ENCODE results near the gene KRTAP9-7. TPM values are rescaled to one million over a fixed set of nuclear protein-coding genes. Genes with fewer than 3 reads are reported as not detected.

KRTAP9-7 gene
- total RNA-seq, 4 donors from 2014 or later = not detected

GRCh38 chr17:41325611-41326010 lies 50.1 kb downstream of the KRTAP9-7 start:
- intact Hi-C loops (cut with DNase I; ENCODE audit: low total_unique reads) = no loop called here
- TF ChIP-seq CTCF (IDR thresholded peaks at IDR 0.05) (no peak), POLR2A (IDR thresholded peaks at IDR 0.05) (no peak)
- DNase-seq = no peak
- H3K27me3 ChIP-seq = no peaks in the 10 kb centered on the region
- H3K4me3 ChIP-seq = no peak overlapping the region
- H3K9me3 ChIP-seq = no peaks in the 10 kb centered on the region
- no peaks in the 10 kb centered on the region for H3K36me3 ChIP-seq
- H3K27ac ChIP-seq = no peak overlapping the region
- H3K4me1 ChIP-seq = no peaks in the 10 kb centered on the region

Small RNA genes lying within 50 kb of the gene (small RNA-seq; reads per million reads assigned to genes)
- gene KRTAP9-10P = not detected

Other genes starting within 250 kb of the KRTAP9-7 start
- not detected for gene KRTAP1-5, start 248.5 kb upstream of the KRTAP9-7 start, total RNA-seq
- gene KRTAP1-4, start 245.5 kb upstream of the KRTAP9-7 start, total RNA-seq = not detected
- gene KRTAP1-3, start 240.8 kb upstream of the KRTAP9-7 start, total RNA-seq = not detected
- gene KRTAP1-1, start 234.2 kb upstream of the KRTAP9-7 start, total RNA-seq = not detected
- gene KRTAP2-1, start 228.4 kb upstream of the KRTAP9-7 start, total RNA-seq = not detected
- not detected for gene KRTAP2-2, start 220.5 kb upstream of the KRTAP9-7 start, total RNA-seq
- not detected for gene KRTAP2-3, start 215.6 kb upstream of the KRTAP9-7 start, total RNA-seq
- gene KRTAP2-4, start 209.8 kb upstream of the KRTAP9-7 start, total RNA-seq = not detected
- not detected for gene KRTAP4-7, start 191.5 kb upstream of the KRTAP9-7 start, total RNA-seq
- not detected for gene KRTAP4-8, start 177.6 kb upstream of the KRTAP9-7 start, total RNA-seq
- gene KRTAP4-16, start 173.5 kb upstream of the KRTAP9-7 start, total RNA-seq = not detected
- gene KRTAP4-9, start 170.3 kb upstream of the KRTAP9-7 start, total RNA-seq = not detected
- not detected for gene KRTAP4-11, start 157.3 kb upstream of the KRTAP9-7 start, total RNA-seq
- gene KRTAP4-12, start 151.5 kb upstream of the KRTAP9-7 start, total RNA-seq = not detected
- not detected for gene KRTAP4-6, start 135.2 kb upstream of the KRTAP9-7 start, total RNA-seq
- gene KRTAP4-5, start 125.9 kb upstream of the KRTAP9-7 start, total RNA-seq = not detected
- not detected for gene KRTAP4-4, start 115.0 kb upstream of the KRTAP9-7 start, total RNA-seq
- not detected for gene KRTAP4-3, start 107.5 kb upstream of the KRTAP9-7 start, total RNA-seq
- not detected for gene KRTAP4-2, start 97.5 kb upstream of the KRTAP9-7 start, total RNA-seq
- gene KRTAP4-1, start 90.8 kb upstream of the KRTAP9-7 start, total RNA-seq = not detected
- not detected for gene KRTAP9-1, start 85.8 kb upstream of the KRTAP9-7 start, total RNA-seq
- not detected for gene KRTAP9-2, start 49.0 kb upstream of the KRTAP9-7 start, total RNA-seq
- gene KRTAP9-3, start 43.2 kb upstream of the KRTAP9-7 start, total RNA-seq = not detected
- gene KRTAP9-8, start 37.7 kb upstream of the KRTAP9-7 start, total RNA-seq = not detected
- gene KRTAP9-4, start 26.0 kb upstream of the KRTAP9-7 start, total RNA-seq = not detected
- gene KRTAP9-9, start 20.3 kb upstream of the KRTAP9-7 start, total RNA-seq = not detected
- gene KRTAP9-6, start 10.3 kb upstream of the KRTAP9-7 start, total RNA-seq = not detected
- gene KRTAP29-1, start 27.2 kb downstream of the KRTAP9-7 start, total RNA-seq = not detected
- gene KRTAP16-1, start 33.6 kb downstream of the KRTAP9-7 start, total RNA-seq = not detected
- gene KRTAP17-1, start 40.0 kb downstream of the KRTAP9-7 start, total RNA-seq = not detected
- gene KRT33A, start 75.1 kb downstream of the KRTAP9-7 start, total RNA-seq = not detected
- gene KRT33B, start 94.1 kb downstream of the KRTAP9-7 start, total RNA-seq = not detected
- gene KRT34, start 106.6 kb downstream of the KRTAP9-7 start, total RNA-seq = under 1 TPM in 1 of 4 donors, not detected in 3; 0.28 TPM
- gene KRT31, start 121.9 kb downstream of the KRTAP9-7 start, total RNA-seq = not detected
- gene KRT37, start 148.9 kb downstream of the KRTAP9-7 start, total RNA-seq = not detected
- not detected for gene KRT38, start 165.3 kb downstream of the KRTAP9-7 start, total RNA-seq
- gene KRT32, start 191.7 kb downstream of the KRTAP9-7 start, total RNA-seq = not detected
- not detected for gene KRT35, start 205.5 kb downstream of the KRTAP9-7 start, total RNA-seq
- not detected for gene KRT36, start 214.2 kb downstream of the KRTAP9-7 start, total RNA-seq
- 1 to 10 TPM; 1.5 to 6.4 (median 3.0) TPM for gene KRT13, start 229.9 kb downstream of the KRTAP9-7 start, total RNA-seq
- gene KRT15, start 243.2 kb downstream of the KRTAP9-7 start, total RNA-seq = 10 to 100 TPM in 1 of 4 donors, 1 to 10 TPM in 1, under 1 TPM in 1, not detected in 1; 0.41 to 11.5 (median 1.6) TPM

Measured in uterus (tissue), 4 donors.